GM19239 (cell line): ENCODE measurements around the gene HLA-DMA.

Experiments used
- DNase-seq: peaks from one replicate; pipeline ENCODE4 v3.0.0; 2011; ENCODE audit warnings: low spot score; ENCODE audit not compliant: insufficient read length
- FAIRE-seq: peaks from 2 replicates; lab custom pipeline; 2011; peaks lifted over from hg19 to GRCh38; lab: Jason Lieb, UNC

Gene HLA-DMA

DNA sequence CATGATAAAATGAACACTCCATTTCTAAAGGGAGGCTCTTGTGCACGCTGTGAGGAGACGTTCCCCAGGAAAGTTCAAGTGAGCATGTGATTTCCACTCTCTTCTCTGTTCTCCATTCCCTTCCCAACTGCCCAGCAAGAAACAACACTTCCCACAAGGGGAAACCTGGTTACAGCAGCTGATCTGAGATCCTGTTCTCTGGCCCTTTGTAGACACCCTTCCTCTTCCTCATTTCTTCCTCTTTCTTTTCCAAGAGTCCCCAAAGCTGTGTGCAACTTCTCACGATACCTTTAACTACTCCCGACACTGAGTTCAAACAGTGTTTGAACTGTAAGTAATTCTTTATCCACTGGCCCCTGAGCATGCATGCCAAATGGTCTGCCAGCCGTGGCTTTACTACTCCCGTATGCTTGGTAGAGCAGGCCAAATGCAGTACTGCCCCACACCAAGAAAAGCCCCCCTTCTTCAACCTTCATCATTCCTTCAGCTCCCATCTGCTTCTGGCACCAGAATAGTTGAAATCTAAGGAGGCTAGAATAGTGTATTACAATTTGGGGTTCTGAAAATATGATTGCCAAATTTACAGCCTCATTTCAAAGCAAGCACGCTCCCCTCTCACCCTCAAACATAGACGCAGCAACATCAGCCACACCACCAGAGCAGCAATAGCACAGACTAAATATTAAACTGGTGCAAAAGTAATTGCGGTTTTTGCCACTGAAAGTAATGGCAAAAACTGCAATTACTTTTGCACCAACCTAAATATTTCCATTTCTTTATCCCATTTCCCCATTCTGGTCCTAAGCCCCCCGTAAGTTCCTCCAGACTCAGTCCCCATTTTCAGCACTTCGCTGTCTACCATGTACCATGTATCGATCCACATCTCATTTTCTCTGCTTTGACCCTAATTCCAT lies 16.4 kb downstream of the HLA-DMA start:
- no peak for DNase-seq
- no peak for FAIRE-seq

DNA sequence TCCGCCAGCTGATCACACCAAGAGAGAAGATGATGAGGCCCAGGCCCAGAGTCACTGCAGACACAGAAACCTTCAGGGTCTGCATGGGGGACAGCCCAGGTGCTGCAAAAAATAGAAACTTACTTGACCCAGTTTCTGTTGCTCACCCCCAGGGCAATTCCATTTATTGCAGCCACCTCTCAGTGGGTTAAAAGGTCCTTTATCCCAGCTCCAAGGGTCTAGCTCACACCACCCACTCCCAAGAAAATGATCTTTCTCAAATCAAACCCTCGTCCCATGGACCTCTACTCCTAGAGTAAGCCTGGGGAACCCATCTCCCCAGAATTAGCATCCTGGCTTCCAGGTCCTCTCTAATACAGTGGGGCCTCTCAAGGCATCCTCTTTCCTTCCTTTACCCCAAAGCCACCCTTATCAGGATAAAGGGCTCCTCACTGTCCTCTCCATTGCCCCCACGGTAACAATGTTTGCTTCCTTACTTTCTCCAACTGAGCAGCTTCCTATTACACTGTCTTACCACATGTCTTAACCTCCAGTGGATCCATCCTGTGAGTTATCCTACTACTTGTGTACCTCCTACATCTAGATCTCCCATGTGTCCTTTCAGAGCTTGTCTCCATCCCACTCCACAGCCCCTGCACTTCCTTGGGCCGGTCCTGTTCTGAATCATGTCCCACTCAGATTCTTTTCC lies 17.2 kb downstream of the HLA-DMA start:
- no peak for FAIRE-seq
- no peak for DNase-seq

DNA sequence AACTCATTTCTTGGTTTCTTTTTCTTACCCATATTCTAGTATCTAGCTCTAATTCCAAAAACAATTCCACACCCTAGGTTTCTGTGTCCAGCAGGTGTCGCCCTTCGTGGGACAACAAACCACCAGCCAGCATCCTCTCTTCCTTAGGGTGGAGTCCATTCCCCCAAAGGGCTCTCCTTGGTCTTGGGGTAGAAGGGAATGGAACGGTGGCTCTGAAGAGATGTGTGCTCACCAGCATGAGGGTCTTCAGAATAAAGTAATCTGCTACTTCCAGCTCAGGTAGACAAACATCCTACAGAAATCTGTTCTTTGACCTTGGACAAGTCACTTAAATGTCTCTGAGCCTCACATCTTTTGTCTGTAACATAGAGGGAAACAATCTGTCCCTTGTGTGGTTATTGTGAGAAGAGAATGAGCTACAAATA lies 19.2 kb downstream of the HLA-DMA start:
- DNase-seq = no peak
- FAIRE-seq = peak; percentile 94

DNA sequence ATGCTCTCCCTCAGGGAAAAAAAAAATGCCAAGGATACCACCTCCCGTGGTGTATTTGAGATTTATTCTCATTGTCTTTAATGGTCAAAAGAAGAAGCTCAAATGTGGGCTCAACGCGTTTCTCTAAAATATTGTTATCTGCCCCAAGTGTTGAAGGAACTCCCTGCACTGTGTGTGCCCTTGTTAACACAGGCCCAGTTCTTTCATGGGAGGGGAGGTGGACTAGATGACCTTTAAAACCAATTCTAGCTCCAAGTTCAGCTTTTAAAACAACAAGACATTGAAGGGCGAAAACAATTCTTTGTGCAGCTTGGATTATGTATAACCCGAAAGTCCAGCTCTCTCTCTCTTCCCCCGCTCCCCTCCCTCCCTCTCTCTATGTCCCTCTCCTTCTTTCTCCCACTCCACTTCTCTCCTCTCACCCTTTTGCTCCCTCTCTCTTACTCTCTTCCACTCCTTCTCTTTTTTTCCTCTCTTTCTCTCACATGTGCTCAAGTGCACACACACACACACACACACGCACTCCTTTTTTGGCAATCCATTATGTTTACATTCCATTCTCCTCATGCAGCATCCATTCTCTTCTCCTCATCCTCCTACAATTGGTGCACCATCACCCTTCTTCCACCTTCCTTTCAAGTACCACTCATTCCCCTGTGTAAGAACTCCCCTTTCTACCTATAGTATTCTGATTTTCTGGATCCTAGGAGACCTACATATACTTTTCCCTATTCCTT lies 20.6 kb downstream of the HLA-DMA start:
- FAIRE-seq (no peak), DNase-seq (no peak)

DNA sequence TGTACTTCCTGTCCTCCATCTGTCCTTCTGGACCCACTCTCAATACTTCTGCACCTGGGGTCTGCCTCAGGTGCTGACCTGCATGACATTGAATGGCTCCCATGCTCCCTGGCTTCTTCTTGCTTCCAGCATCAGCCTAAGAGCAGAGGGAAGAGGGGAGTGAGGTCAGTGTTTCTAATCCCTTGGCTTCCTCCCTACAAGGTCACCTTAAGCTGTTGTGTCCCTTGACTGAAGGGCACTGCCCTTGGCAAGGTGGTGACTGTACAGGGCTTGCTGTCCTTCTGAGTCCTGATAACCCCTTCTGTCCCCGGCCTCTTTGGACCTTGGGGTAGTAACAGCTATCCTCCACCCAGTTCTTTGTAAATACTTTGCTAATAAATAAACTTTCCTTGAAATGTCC lies 21.7 kb downstream of the HLA-DMA start:
- FAIRE-seq (no peak), DNase-seq (no peak)

DNA sequence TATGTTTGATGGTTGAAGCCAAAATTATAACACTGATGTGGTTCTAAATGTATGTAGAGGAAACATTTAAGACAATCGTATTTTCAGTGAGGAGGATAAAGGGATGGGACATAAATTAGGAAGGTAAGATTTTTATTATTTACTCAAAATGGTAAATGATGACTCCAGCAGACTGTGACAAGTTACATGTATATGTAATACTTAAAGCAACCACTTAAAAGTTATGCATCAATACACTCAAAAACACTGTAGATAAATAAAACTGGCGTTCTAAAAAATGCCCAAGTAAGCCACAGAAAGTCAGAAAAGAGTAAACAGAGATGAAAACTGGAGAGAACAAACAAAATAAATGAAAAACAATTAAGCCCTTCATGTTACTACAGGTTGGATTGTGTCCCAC lies 30.8 kb downstream of the HLA-DMA start:
- FAIRE-seq = no peak

DNA sequence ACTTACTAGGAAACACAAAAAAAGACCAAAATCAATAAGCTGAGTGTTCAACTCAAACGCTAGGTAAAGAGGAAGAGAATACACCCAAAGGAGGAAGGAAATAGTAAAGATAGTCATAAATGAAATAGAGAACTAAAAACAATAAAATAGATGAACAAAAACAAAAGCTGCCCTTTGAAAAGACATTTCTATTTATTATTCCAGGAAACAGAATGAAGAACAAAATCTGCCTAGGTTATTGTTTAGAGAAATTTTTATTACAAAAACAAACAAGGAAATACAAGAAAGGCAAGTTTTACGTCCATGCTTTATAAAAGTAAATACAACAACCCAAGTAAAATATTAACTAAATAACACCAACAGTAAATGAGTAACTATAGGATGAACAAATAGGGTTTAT lies 32.2 kb downstream of the HLA-DMA start:
- FAIRE-seq = peak; percentile 63
- no peak for DNase-seq

More for the DNA sequence above, 30.8 kb downstream of the HLA-DMA start:
- DNase-seq = no peak

DNA sequence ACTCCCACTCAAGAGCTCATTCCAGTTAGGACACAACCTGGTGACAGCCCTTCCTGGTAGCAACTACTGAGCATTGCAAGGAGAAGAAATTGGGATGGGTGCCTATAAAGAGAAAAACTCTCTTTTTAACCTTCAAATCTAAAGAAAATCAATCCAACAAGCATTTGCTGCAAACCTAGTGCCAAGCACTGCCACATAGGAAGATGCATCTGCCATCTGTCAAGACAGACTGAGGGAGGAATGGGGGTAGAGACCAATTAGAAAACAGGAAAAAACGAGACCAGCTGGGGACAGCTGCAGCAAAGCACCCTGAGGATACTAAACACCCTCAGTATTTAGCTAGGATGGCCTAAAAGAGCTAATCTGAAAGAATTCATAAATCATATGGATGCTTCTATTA lies 39.9 kb downstream of the HLA-DMA start:
- FAIRE-seq (no peak), DNase-seq (no peak)

DNA sequence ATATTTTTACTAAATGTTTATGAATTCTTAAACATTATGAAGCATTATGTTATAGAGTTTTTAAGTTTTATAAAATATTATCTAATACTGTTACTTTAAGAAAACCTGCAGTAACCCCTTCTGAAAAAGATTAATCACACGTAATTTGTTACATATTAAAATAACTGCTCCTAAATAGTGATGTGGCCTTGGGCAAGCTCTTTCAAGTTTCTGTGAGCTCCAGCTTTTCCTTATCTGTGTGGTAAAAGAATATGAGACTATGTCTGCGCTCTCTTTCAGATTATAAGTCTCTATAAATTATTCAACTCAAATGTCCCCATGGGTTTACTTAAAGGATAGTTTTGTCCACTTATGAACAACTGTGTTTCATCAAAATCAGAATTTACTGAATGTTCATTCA lies 44.0 kb downstream of the HLA-DMA start:
- DNase-seq (no peak), FAIRE-seq (no peak)

DNA sequence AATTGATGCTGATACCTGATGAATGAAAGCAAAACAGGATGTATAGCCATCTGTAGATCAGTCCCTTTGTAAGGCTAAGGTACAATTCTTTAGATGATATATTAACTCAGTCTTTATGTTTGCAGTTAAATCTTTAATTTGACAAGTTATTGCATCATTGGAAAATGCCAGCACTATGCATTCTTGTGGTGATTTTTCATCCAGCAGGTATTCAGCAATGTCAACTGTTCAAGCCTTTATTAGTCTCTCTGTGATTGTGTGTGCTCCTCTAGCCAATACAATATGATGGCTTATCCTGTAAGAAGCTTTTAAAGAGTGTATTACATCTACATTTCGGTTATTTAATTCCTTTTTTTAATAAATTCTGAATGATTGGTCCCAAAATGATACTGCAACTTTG lies 46.4 kb downstream of the HLA-DMA start:
- FAIRE-seq (no peak), DNase-seq (no peak)

DNA sequence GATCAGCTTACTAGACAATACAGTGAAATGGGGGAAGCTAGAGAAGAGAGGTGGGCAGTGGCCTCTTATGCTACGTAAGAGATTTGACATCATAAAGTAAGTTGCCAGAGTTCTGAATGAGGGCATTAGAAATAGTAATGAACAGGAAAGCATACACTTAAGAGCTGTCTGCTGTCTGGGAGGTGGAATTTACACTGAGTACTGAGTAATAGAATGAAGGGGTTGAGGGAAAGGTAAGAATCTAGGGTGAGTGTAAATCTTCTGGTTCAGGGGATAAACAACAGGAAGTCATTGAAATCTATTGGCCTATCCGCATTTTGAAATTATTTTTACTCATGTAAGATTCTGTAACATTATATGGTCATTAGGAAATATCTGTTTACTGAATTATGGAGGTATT lies 47.8 kb downstream of the HLA-DMA start:
- DNase-seq = no peak
- no peak for FAIRE-seq

DNA sequence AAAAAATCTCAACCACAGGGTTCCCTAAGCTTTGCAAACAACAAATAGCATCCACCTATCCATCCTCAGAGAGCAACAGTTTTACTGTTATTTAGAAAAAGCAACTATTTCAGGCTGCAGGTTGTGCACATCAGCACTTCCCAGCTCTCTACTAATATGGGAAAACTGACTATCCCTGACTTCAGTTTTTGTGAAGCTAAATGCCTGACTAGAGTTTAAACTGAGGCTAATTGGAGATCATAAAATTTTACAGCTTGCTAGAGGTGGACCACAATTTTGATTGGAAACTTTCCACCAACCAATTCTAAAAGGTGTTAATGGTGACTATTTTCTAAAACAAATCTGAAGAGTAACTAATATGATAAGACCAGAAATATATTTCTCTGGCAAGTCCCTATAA lies 48.9 kb downstream of the HLA-DMA start:
- DNase-seq = no peak
- peak; percentile 68 for FAIRE-seq
